Measurements from ENCODE around the gene IMPG1. TPM values are rescaled to one million over a fixed set of nuclear protein-coding genes. Genes with fewer than 3 reads are reported as not detected.

Gene IMPG1, protein sequence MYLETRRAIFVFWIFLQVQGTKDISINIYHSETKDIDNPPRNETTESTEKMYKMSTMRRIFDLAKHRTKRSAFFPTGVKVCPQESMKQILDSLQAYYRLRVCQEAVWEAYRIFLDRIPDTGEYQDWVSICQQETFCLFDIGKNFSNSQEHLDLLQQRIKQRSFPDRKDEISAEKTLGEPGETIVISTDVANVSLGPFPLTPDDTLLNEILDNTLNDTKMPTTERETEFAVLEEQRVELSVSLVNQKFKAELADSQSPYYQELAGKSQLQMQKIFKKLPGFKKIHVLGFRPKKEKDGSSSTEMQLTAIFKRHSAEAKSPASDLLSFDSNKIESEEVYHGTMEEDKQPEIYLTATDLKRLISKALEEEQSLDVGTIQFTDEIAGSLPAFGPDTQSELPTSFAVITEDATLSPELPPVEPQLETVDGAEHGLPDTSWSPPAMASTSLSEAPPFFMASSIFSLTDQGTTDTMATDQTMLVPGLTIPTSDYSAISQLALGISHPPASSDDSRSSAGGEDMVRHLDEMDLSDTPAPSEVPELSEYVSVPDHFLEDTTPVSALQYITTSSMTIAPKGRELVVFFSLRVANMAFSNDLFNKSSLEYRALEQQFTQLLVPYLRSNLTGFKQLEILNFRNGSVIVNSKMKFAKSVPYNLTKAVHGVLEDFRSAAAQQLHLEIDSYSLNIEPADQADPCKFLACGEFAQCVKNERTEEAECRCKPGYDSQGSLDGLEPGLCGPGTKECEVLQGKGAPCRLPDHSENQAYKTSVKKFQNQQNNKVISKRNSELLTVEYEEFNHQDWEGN
- total RNA-seq (2022; extraction: Qiagen RNA extraction; ENCODE audit: low read depth) = not detected in 5 replicates

GRCh38 chr6:76072562-76072961 is at the start of gene IMPG1:
TSS of gene IMPG1 (minus strand) at chr6:76072662. CDS start at chr6:76072488, 174 bp downstream.

Measured in A549 treated with GW870086 at 1 μM for 4 hours (cell line).